ENCODE results near the gene EPN2.

EPN2 gene

GRCh38 chr17:19357351-19357750 is 120.2 kb downstream of the EPN2 start:
- no peak for DNase-seq (ENCODE audit: low read depth)
- no peak for TF ChIP-seq CTCF (conservative IDR thresholded peaks at IDR 0.05; ENCODE audit: low read depth, low read length)
- H3K4me3 ChIP-seq (ENCODE audit: low read length), result no peak overlapping the region

DNA sequence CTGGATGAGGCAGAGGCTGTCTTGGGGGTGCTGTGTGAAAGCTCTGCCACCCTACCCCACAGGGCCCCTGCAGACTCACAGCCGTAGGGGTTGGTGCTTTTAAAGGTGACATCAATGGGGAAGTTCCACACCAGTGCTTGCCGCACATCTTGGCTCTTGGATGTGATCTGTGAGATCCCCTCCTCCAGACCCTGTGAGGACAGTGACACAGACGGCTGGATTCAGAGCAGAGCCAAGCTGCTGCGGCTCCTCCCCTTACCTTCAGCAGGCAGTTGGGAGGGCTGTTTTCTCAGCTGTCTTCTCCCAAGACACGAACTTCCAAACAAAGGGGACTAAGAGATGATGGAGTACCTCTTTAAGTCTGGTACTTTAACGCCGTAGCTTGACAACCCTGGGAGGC is 120.6 kb downstream of the EPN2 start:
- TF ChIP-seq CTCF (conservative IDR thresholded peaks at IDR 0.05; ENCODE audit: low read depth, low read length), result no peak
- H3K4me3 ChIP-seq (ENCODE audit: low read length), result no peak overlapping the region
- DNase-seq (ENCODE audit: low read depth), result no peak

GRCh38 chr17:19359151-19359550 is 122.0 kb downstream of the EPN2 start:
- no peak for DNase-seq (ENCODE audit: low read depth)
- no peak for TF ChIP-seq CTCF (conservative IDR thresholded peaks at IDR 0.05; ENCODE audit: low read depth, low read length)
- H3K4me3 ChIP-seq (ENCODE audit: low read length), result no peak overlapping the region

GRCh38 chr17:19359856-19360255 is 122.7 kb downstream of the EPN2 start:
- DNase-seq (ENCODE audit: low read depth), result no peak
- no peak for TF ChIP-seq CTCF (conservative IDR thresholded peaks at IDR 0.05; ENCODE audit: low read depth, low read length)
- no peak overlapping the region for H3K4me3 ChIP-seq (ENCODE audit: low read length)

GRCh38 chr17:19360772-19361171 is 123.6 kb downstream of the EPN2 start:
- no peak for TF ChIP-seq CTCF (conservative IDR thresholded peaks at IDR 0.05; ENCODE audit: low read depth, low read length)
- H3K4me3 ChIP-seq (ENCODE audit: low read length), result no peak overlapping the region
- no peak for DNase-seq (ENCODE audit: low read depth)

DNA sequence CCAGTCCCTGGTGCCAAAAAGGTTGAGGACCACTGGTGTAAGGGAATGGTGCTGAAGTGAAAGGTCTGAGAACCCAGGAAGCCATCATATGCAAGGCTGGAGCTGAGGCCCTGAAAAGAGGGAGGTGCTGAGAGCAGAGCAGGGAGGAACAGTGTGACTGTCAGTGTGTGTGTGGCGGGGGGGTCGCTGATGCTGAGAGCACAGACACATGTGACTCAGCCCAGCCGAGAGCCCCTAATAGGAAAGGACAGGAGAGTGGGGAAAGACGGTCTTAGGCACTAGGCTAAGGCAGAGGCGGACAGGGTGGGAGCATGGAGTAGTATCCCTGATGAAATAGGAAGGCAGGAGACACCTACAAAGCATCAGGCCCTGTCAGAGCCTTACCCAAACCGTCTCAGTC is 124.2 kb downstream of the EPN2 start:
- no peak for TF ChIP-seq CTCF (conservative IDR thresholded peaks at IDR 0.05; ENCODE audit: low read depth, low read length)
- H3K4me3 ChIP-seq (ENCODE audit: low read length), result no peak overlapping the region
- no peak for DNase-seq (ENCODE audit: low read depth)

GRCh38 chr17:19361944-19362276 is 124.7 kb downstream of the EPN2 start:
- no peak for TF ChIP-seq CTCF (conservative IDR thresholded peaks at IDR 0.05; ENCODE audit: low read depth, low read length)
- DNase-seq (ENCODE audit: low read depth), result peak; percentile 34
- peak overlapping the region; percentile 74 for H3K4me3 ChIP-seq (ENCODE audit: low read length)
